H9 (cell line): Measurements from ENCODE around the gene C16orf90. TPM values are rescaled to one million over a fixed set of nuclear protein-coding genes. Genes with fewer than 3 reads are reported as not detected.

ENCODE experiments used
- DNase-seq: peaks from one replicate; pipeline ENCODE4 v3.0.0-alpha.2; 2017
- H2AFZ ChIP-seq: one replicate; pipeline ENCODE4 v1.6.1; 2013; ENCODE audit warnings: mild to moderate bottlenecking, low read length, control low read depth, moderate library complexity
- H2AK5ac ChIP-seq: 2 replicates; pipeline ENCODE4 v1.6.1; 2013; ENCODE audit warnings: low read length, control low read depth, mixed read lengths; ENCODE audit not compliant: insufficient read length
- H2BK120ac ChIP-seq: one replicate; pipeline ENCODE4 v1.6.1; 2013; ENCODE audit warnings: low read depth, mild to moderate bottlenecking, low read length, control low read depth, inconsistent platforms; ENCODE audit not compliant: poor library complexity, severe bottlenecking
- H2BK12ac ChIP-seq: 2 replicates; pipeline ENCODE4 v1.6.1; 2013; ENCODE audit warnings: low read length, control low read depth, mixed read lengths, low read depth; ENCODE audit not compliant: insufficient read length
- H2BK15ac ChIP-seq: 2 replicates; pipeline ENCODE4 v1.6.1; 2013; ENCODE audit warnings: low read depth, low read length, control low read depth
- H2BK20ac ChIP-seq: one replicate; pipeline ENCODE4 v1.6.1; 2013; ENCODE audit warnings: low read depth, mild to moderate bottlenecking, low read length, control low read depth, inconsistent platforms; ENCODE audit not compliant: poor library complexity, severe bottlenecking
- H2BK5ac ChIP-seq: 2 replicates; pipeline ENCODE4 v1.6.1; 2013; ENCODE audit warnings: low read length, control low read depth, mixed read lengths; ENCODE audit not compliant: insufficient read length
- H3K14ac ChIP-seq: 2 replicates; pipeline ENCODE4 v1.6.1; 2013; ENCODE audit warnings: low read length, control low read depth; ENCODE audit not compliant: insufficient read depth
- H3K18ac ChIP-seq: 2 replicates; pipeline ENCODE4 v1.6.1; 2013; ENCODE audit warnings: low read depth, mild to moderate bottlenecking, mixed read lengths, low read length, control low read depth; ENCODE audit not compliant: insufficient read length
- H3K23ac ChIP-seq: 2 replicates; pipeline ENCODE4 v1.6.1; 2013; ENCODE audit warnings: low read length, control low read depth, mixed read lengths, low read depth; ENCODE audit not compliant: insufficient read length
- H3K23me2 ChIP-seq: 2 replicates; pipeline ENCODE4 v1.6.1; 2013; ENCODE audit warnings: low read depth, mild to moderate bottlenecking, mixed read lengths, low read length, control low read depth; ENCODE audit not compliant: insufficient read length, poor library complexity, severe bottlenecking
- H3K27ac ChIP-seq: 2 replicates; pipeline ENCODE4 v1.5.1; 2013; ENCODE audit warnings: low read length, control low read depth, mixed read lengths, low read depth; ENCODE audit not compliant: insufficient read length
- H3K27me3 ChIP-seq: 2 replicates; pipeline ENCODE4 v1.6.1; 2013; ENCODE audit warnings: low read length, control low read depth, inconsistent platforms; ENCODE audit not compliant: insufficient read depth
- H3K4ac ChIP-seq: 2 replicates; pipeline ENCODE4 v1.6.1; 2013; ENCODE audit warnings: low read depth, mild to moderate bottlenecking, control low read depth, inconsistent platforms, low read length, moderate library complexity
- H3K4me1 ChIP-seq: 2 replicates; pipeline ENCODE4 v1.6.1; 2013; ENCODE audit warnings: low read length, control low read depth, inconsistent platforms; ENCODE audit not compliant: insufficient read depth
- H3K4me2 ChIP-seq: 2 replicates; pipeline ENCODE4 v1.6.1; 2013; ENCODE audit warnings: low read length, control low read depth, mixed read lengths; ENCODE audit not compliant: insufficient read length, insufficient read depth
- H3K56ac ChIP-seq: 2 replicates; pipeline ENCODE4 v1.6.1; 2013; ENCODE audit warnings: low read depth, mild to moderate bottlenecking, mixed read lengths, low read length, control low read depth; ENCODE audit not compliant: insufficient read length
- H3K79me1 ChIP-seq: 2 replicates; pipeline ENCODE4 v1.6.1; 2013; ENCODE audit warnings: low read depth, mild to moderate bottlenecking, moderate library complexity, low read length, control low read depth, inconsistent platforms; ENCODE audit not compliant: insufficient read depth, poor library complexity, severe bottlenecking
- H3K79me2 ChIP-seq: 2 replicates; pipeline ENCODE4 v1.6.1; 2013; ENCODE audit warnings: low read length, control low read depth, inconsistent platforms; ENCODE audit not compliant: insufficient read depth
- H3K9ac ChIP-seq: 2 replicates; pipeline ENCODE4 v1.6.1; 2013; ENCODE audit warnings: low read length, control low read depth, mixed read lengths; ENCODE audit not compliant: insufficient read length; ENCODE audit errors: extremely low read depth
- H3K9me3 ChIP-seq: one replicate; pipeline ENCODE4 v1.6.1; 2013; ENCODE audit warnings: low read depth, low read length, inconsistent platforms; ENCODE audit not compliant: control insufficient read depth
- H3T11ph ChIP-seq: one replicate; pipeline ENCODE4 v1.6.1; 2013; ENCODE audit warnings: mild to moderate bottlenecking, low read length, control low read depth, inconsistent platforms
- H4K20me1 ChIP-seq: one replicate; pipeline ENCODE4 v1.6.1; 2013; ENCODE audit not compliant: control insufficient read depth, insufficient read length, insufficient read depth
- H4K5ac ChIP-seq: 2 replicates; pipeline ENCODE4 v1.6.1; 2013; ENCODE audit warnings: low read depth, mild to moderate bottlenecking, mixed read lengths, low read length, control low read depth; ENCODE audit not compliant: insufficient read length
- H4K8ac ChIP-seq: replicated peaks from 2 replicates; pipeline ENCODE4 v1.6.1; 2013; ENCODE audit warnings: low read length, control low read depth, mixed read lengths, low read depth; ENCODE audit not compliant: insufficient read length
- H4K91ac ChIP-seq: 2 replicates; pipeline ENCODE4 v1.6.1; 2013; ENCODE audit warnings: low read depth, mild to moderate bottlenecking, moderate library complexity, mixed read lengths, low read length, control low read depth; ENCODE audit not compliant: insufficient read length
- H3K27ac Mint-ChIP-seq, 3 experiments: 2 replicates in 2 of 3; 3 replicates in 1 of 3; pipeline ENCODE4 v1.8.0; 2020 to 2021; ENCODE audit warnings: mixed read lengths in 3 of 3, mild to moderate bottlenecking in 1 of 3, moderate library complexity in 1 of 3
- H3K27me3 Mint-ChIP-seq: 2 replicates; pipeline ENCODE4 v1.8.0; 2021; ENCODE audit warnings: low read depth, mild to moderate bottlenecking, moderate library complexity, mixed read lengths
- H3K36me3 Mint-ChIP-seq, 3 experiments: 2 replicates in 2 of 3; 3 replicates in 1 of 3; pipeline ENCODE4 v1.8.0; 2020 to 2021; ENCODE audit warnings: low read depth in 3 of 3, mixed read lengths in 3 of 3; ENCODE audit not compliant: insufficient read depth in 1 of 3
- H3K4me1 Mint-ChIP-seq, 2 experiments: 2 replicates each; pipeline ENCODE4 v1.8.0; 2020; ENCODE audit warnings: mixed read lengths in 2 of 2
- H3K4me3 Mint-ChIP-seq, 2 experiments: 2 replicates in 1 of 2; 3 replicates in 1 of 2; pipeline ENCODE4 v1.8.0; 2020 to 2021; ENCODE audit warnings: mild to moderate bottlenecking in 2 of 2, mixed read lengths in 2 of 2, moderate library complexity in 1 of 2
- H3K9me3 Mint-ChIP-seq, 2 experiments: 2 replicates in 1 of 2; 3 replicates in 1 of 2; pipeline ENCODE4 v1.8.0; 2020; ENCODE audit warnings: mild to moderate bottlenecking in 2 of 2, mixed read lengths in 2 of 2, moderate library complexity in 1 of 2
- WGBS: extraction: QIAGEN DNeasy Blood & Tissue Kit; methylation state at CpG from one replicate; pipeline ENCODE4 v1.1.7; 2013; ENCODE audit warnings: missing lambda C conversion rate, low lambda C conversion rate, mixed read lengths; ENCODE audit not compliant: insufficient read length; ENCODE audit errors: extremely low coverage; 5-methylcytosine and 5-hydroxymethylcytosine counted together
- total RNA-seq: library from RNA; stranded (reverse); gene quantifications from 2 replicates; pipeline ENCODE4 v1.2.1, GENCODE V29; 2021
- TF ChIP-seq, protein P1 (sequence below): fragments of 200-600 bp; sonication (generic); conservative IDR thresholded peaks from 3 replicates; pipeline ENCODE4 v1.8.0; 2021; ENCODE audit warnings: antibody characterized with exemption, mild to moderate bottlenecking

C16orf90 gene
- total RNA-seq, 1 experiment from 2014 or later: not detected

DNA sequence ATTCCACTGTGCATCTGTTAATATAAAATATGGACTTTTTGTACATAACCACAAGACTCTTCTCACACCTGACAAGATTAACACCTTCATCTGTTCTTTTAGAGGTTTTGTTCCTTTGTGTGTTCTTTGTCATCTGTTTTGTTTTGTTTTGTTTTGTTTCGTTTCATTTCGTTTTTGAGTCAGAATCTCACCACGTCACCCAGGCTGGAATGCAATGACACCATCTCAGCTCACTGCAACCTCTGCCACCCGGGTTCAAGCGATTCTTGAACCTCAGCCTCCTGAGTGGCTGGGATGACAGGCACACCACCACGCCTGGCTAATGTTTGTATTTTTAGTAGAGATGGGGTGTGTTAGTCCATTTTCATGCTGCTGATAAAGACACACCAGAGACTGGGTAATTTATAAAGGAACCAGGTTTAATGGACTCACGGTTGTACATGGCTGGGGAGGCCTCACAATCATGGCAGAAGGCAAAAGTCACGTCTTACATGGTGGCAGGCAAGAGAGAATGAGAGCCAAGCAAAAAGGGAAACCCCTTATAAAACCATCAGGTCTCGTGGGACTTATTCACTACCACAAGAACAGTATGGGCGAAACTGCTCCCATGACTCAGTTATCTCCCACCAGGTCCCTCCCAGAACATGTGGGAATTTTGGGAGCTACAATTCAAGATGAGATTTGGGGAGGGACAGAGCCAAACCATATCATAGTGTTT lies 22.3 kb downstream of the C16orf90 start:
- peak overlapping the region in 1 of 3 experiments; percentile 32; a peak in 1 of 7 replicates for H3K27ac Mint-ChIP-seq

More for the DNA sequence above, 22.3 kb downstream of the C16orf90 start:
- no peak overlapping the region for H3T11ph ChIP-seq
- H3K79me2 ChIP-seq: peaks cover 9% of the 10 kb centered on the region; the same call in 1 of the 2 replicates
- WGBS: no CpG with 5 or more reads among the region's 10 CpGs
- no peaks in the 10 kb centered on the region for H3K9me3 Mint-ChIP-seq
- no peak overlapping the region for H3K4me3 Mint-ChIP-seq
- no peak overlapping the region for H4K8ac ChIP-seq
- H3K4me2 ChIP-seq: no peak overlapping the region
- H3K18ac ChIP-seq: no peak overlapping the region
- H3K4ac ChIP-seq: no peak overlapping the region
- peaks cover 13 to 18% of the 10 kb centered on the region in 2 experiments for H3K4me1 Mint-ChIP-seq
- no peak overlapping the region for H2BK20ac ChIP-seq
- no peak overlapping the region for H2BK5ac ChIP-seq
- H3K9me3 ChIP-seq: no peaks in the 10 kb centered on the region
- no peak overlapping the region for H2AK5ac ChIP-seq
- H4K91ac ChIP-seq: no peak overlapping the region
- no peaks in the 10 kb centered on the region for H3K27me3 ChIP-seq
- DNase-seq: no peak
- no peak overlapping the region for H3K56ac ChIP-seq
- H2AFZ ChIP-seq: no peak overlapping the region
- H3K27ac ChIP-seq: no peak overlapping the region
- no peak overlapping the region for H2BK12ac ChIP-seq
- no peak overlapping the region for H2BK120ac ChIP-seq
- H4K20me1 ChIP-seq: peaks cover 3% of the 10 kb centered on the region
- H3K9ac ChIP-seq: no peak overlapping the region
- TF ChIP-seq, protein P1, sequence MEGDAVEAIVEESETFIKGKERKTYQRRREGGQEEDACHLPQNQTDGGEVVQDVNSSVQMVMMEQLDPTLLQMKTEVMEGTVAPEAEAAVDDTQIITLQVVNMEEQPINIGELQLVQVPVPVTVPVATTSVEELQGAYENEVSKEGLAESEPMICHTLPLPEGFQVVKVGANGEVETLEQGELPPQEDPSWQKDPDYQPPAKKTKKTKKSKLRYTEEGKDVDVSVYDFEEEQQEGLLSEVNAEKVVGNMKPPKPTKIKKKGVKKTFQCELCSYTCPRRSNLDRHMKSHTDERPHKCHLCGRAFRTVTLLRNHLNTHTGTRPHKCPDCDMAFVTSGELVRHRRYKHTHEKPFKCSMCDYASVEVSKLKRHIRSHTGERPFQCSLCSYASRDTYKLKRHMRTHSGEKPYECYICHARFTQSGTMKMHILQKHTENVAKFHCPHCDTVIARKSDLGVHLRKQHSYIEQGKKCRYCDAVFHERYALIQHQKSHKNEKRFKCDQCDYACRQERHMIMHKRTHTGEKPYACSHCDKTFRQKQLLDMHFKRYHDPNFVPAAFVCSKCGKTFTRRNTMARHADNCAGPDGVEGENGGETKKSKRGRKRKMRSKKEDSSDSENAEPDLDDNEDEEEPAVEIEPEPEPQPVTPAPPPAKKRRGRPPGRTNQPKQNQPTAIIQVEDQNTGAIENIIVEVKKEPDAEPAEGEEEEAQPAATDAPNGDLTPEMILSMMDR: no peak
- peaks cover 0 to 6% (median 0%) of the 10 kb centered on the region in 3 experiments; a peak in 3 of 7 replicates for H3K36me3 Mint-ChIP-seq
- H3K23me2 ChIP-seq: no peaks in the 10 kb centered on the region
- no peak overlapping the region for H4K5ac ChIP-seq
- H3K4me1 ChIP-seq: no peaks in the 10 kb centered on the region; the same call in 1 of the 2 replicates
- no peak overlapping the region for H3K14ac ChIP-seq
- H3K27me3 Mint-ChIP-seq: no peaks in the 10 kb centered on the region
- no peak overlapping the region for H3K23ac ChIP-seq
- H2BK15ac ChIP-seq: no peak overlapping the region
- peaks cover 7% of the 10 kb centered on the region for H3K79me1 ChIP-seq
